Heart right ventricle (tissue), 16 donors: Measurements from ENCODE around the gene ZNF865. TPM values are rescaled to one million over a fixed set of nuclear protein-coding genes. Genes with fewer than 3 reads are reported as not detected.
"Not testable (repeated sequence)": the region's sequence is repeated elsewhere in the genome, so short reads cannot be mapped to it uniquely, and the experiment has no call there.

Source experiments
- ATAC-seq, 8 donors: fragments of 200-7000 bp; cut with Tn5 transposase; one replicate each; pipeline ENCODE4 v1.9.1; 2020; ENCODE audit warnings: mild to moderate bottlenecking in 8 of 8, moderate library complexity in 8 of 8, moderate number of reproducible peaks in 1 of 8
- DNase-seq, 2 donors: peaks; one replicate each; pipeline ENCODE4 v3.0.0-alpha.2; 2020
- H3K27ac ChIP-seq, 10 donors: fragments of 200-600 bp; sonication (generic) in 2 of 10; one replicate each; pipeline versions ENCODE4 v1.5.0 to v1.8.0; 2020 to 2022; ENCODE audit warnings: mild to moderate bottlenecking in 3 of 10
- H3K27me3 ChIP-seq, 7 donors: fragments of 200-600 bp; one replicate each; pipeline ENCODE4 v1.8.0; 2021 to 2022; ENCODE audit warnings: mild to moderate bottlenecking in 2 of 7
- H3K36me3 ChIP-seq, 9 donors: fragments of 200-600 bp; sonication (generic) in 1 of 9; one replicate each; pipeline versions ENCODE4 v1.5.0 to v1.8.0; 2020 to 2022; ENCODE audit warnings: mild to moderate bottlenecking in 2 of 9
- H3K4me1 ChIP-seq, 9 donors: fragments of 200-600 bp; sonication (generic) in 1 of 9; one replicate each; pipeline versions ENCODE4 v1.5.0 to v1.8.0; 2020 to 2022; ENCODE audit warnings: mild to moderate bottlenecking in 4 of 9
- H3K4me3 ChIP-seq, 10 donors: fragments of 200-600 bp; sonication (generic) in 2 of 10; one replicate each; pipeline versions ENCODE4 v1.5.0 to v1.8.0; 2020 to 2022; ENCODE audit warnings: mild to moderate bottlenecking in 7 of 10, moderate library complexity in 2 of 10
- H3K9me3 ChIP-seq, 11 donors: fragments of 200-600 bp in 10 of 11; sonication (generic) in 2 of 11; one replicate each; pipeline versions ENCODE4 v1.5.0 to v1.8.0; 2013 to 2022; ENCODE audit warnings: mild to moderate bottlenecking in 2 of 11, control low read depth in 1 of 11, moderate library complexity in 1 of 11
- WGBS, 2 donors: extraction: QIAGEN DNeasy Blood & Tissue Kit; methylation state at CpG; one replicate each; pipeline ENCODE4 v1.1.7; 2013; ENCODE audit warnings: inconsistent platforms in 1 of 2; 5-methylcytosine and 5-hydroxymethylcytosine counted together
- intact Hi-C, 10 donors: fragments of 100-400 bp; cut with DNase I; formaldehyde crosslinking; loops; one replicate each; pipeline versions ENCODE4 v1.11.1 to v1.14.2; 2022
- polyA plus RNA-seq, 2 donors: library from polyadenylated mRNA; stranded (reverse); fragments of 200-250 nt; gene quantifications; one replicate each; pipeline ENCODE4 v1.2.3, GENCODE V29; 2013
- total RNA-seq, 10 donors: library from RNA; stranded (reverse); fragmentation: NEBNext Ultra II Directional in 3 of 10; extraction: Animal tissue kit (Norgen Biotek cat#: 25700) in 3 of 10; gene quantifications; one replicate each; pipeline versions ENCODE4 v1.2.1 to v1.2.4, GENCODE V29; 2021 to 2023
- TF ChIP-seq, protein P1 (sequence below), 9 donors: fragments of 200-600 bp; sonication (generic) in 2 of 9; IDR thresholded peaks; one replicate each; pipeline versions ENCODE4 v1.5.0 to v1.8.0; 2021 to 2022; ENCODE audit warnings: antibody characterized with exemption in 9 of 9, mild to moderate bottlenecking in 5 of 9, moderate library complexity in 1 of 9
- donor health status: Arrhythmogenic right ventricular cardiomyopathy.
- donor health status: ischemic (EF 13 %, LVEDD 7.1; RV severe dilation, severe dysfunction).
- donor health status: healthy with polysubstance abuse.
- donor health status: DM: no; HTN: yes; CAD: no.
- donor health status: DM: no; HTN: no; CAD: no.
- donor health status: ischemic (EF 25% LVEDD 6.9; RV normal size, moderate dysfunction).
- donor health status: ischemic (EF 25% LVEDD 5.7; RV mildly dilated, moderate dysfunction).
- donor health status: healthy.
- donor health status: DM: yes; HTN: yes; CAD: no.
- donor health status: Ischemic cardiomyopathy.
- donor health status: ischemic (EF 35%, LVEDD 5.7; RV mildly dilated, moderate dysfunction).
- donor health status: nonischemic (EF 11% LVEDD 7.7; RV severe dilation, severe dysfunction).
- donor health status: DM: yes; HTN: yes; CAD: no.
- donor health status: PGD.
- donor health status: ischemic (EF 29% LVEDD 5.4; RV normal size, mild dysfunction).
- donor health status: nonischemic (EF 23%, LVEDD 6.1; RV moderate dilation, normal function).

ZNF865 gene
- total and polyA plus RNA-seq, 12 donors = 11.8 to 26.5 (median 13.7) TPM

DNA sequence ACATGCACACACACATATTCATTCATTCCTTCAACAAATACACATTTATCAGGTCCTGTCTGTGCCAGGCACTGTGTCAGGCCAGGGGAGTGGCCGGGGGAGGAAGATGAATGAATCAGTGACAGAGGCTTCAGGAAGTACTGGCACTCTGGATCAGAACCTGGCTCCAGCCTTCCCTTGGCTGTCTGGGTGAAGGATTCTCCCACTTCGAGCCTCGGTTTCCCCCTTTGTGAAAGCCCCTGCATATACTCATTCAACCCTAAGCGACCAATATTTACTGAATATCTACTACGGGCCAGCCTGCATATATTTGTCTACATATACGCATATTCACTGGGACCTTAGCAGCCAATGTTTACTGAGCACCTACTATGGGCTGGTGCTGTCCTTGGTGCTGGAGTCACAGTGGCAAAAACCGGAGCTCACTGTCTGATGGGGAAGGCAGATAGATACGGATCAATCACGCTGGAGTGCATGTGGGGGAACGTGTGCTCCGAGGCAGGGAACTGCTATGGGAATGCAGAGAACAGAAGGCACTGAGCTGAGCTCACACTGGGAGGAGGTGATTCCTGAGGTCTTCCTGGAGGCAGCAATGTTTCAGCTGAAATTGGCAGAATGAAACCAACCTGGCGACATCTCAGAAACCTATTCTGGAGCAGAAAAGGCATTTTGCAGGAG lies 24.2 kb upstream of the ZNF865 start:
- peak overlapping the region; percentile 94 to 99 (median 96) for H3K27ac ChIP-seq
- WGBS, 2 donors = 34% methylated on average over 12 of the region's 12 CpGs
- peaks cover 0 to 16% (median 0%) of the 10 kb centered on the region in 7 donors for H3K27me3 ChIP-seq
- ATAC-seq (no peak), DNase-seq (no peak)
- peaks cover 4 to 28% (median 22%) of the 10 kb centered on the region in 9 donors for H3K4me1 ChIP-seq
- intact Hi-C loops = loop anchor here in 2 of 10 donors (2.0 to 5.0 kb wide), 3 partner anchors 34 to 64 kb away; no protein-coding TSS in a partner anchor
- peak overlapping the region; percentile 84 to 100 (median 94) for H3K4me3 ChIP-seq
- TF ChIP-seq, protein P1, sequence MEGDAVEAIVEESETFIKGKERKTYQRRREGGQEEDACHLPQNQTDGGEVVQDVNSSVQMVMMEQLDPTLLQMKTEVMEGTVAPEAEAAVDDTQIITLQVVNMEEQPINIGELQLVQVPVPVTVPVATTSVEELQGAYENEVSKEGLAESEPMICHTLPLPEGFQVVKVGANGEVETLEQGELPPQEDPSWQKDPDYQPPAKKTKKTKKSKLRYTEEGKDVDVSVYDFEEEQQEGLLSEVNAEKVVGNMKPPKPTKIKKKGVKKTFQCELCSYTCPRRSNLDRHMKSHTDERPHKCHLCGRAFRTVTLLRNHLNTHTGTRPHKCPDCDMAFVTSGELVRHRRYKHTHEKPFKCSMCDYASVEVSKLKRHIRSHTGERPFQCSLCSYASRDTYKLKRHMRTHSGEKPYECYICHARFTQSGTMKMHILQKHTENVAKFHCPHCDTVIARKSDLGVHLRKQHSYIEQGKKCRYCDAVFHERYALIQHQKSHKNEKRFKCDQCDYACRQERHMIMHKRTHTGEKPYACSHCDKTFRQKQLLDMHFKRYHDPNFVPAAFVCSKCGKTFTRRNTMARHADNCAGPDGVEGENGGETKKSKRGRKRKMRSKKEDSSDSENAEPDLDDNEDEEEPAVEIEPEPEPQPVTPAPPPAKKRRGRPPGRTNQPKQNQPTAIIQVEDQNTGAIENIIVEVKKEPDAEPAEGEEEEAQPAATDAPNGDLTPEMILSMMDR (IDR thresholded peaks at IDR 0.05) = no peak
- no peaks in the 10 kb centered on the region for H3K9me3 ChIP-seq
- peaks cover 0 to 24% (median 7%) of the 10 kb centered on the region in 9 donors for H3K36me3 ChIP-seq

DNA sequence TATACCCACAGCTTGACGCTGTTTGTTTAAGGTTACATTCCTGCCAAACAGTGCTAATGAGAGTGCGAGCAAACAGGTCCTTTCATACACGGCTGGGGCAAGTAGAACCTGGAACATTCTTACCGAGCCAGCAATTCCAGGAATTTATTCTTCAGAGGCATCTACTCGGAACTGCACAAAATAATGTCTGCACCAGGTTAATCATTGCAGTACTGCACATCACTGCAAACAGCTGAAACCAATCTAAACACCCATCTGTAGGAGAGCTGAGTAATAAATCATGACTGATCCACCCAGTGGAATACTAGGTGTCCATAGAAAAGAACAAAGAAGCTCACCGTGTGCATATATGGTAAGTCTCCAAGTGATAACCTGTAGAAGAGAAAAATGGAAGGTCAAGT lies 23.6 kb upstream of the ZNF865 start:
- TF ChIP-seq, protein P1 (IDR thresholded peaks at IDR 0.05) = no peak
- WGBS, 2 donors = 22 to 25% methylated on average over 6 of the region's 6 CpGs
- Histone ChIP-seq H3K27ac (peak overlapping the region in 1 of 10 donors; percentile 4), H3K36me3 (peaks cover 0 to 20% (median 7%) of the 10 kb centered on the region in 9 donors), H3K4me1 (peaks cover 5 to 34% (median 27%) of the 10 kb centered on the region in 9 donors), H3K4me3 (no peak overlapping the region), H3K27me3 (peaks cover 0 to 22% (median 0%) of the 10 kb centered on the region in 7 donors), H3K9me3 (no peaks in the 10 kb centered on the region)
- DNase-seq (no peak), ATAC-seq (no peak)
- intact Hi-C loops = loop anchor here in 2 of 10 donors (2.0 to 5.0 kb wide), 3 partner anchors 35 to 65 kb away; no protein-coding TSS in a partner anchor

DNA sequence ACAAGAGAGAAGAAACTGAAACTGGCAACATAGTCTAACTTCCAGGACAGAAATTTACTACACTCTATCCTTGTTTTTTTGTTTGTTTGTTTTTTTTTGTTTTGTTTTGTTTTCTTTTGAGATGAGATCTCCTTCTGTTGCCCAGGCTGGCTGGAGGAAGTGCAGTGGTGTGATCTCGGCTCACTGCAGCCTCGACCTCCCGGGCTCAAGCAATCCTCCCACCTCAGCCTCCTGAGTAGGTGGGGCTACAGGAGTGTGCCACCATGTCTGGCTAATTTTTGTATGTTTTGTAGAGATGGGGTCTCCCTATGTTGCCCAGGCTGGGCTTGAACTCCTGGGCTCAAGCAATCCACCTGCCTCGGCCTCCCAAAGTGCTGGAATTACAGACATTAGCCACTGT lies 23.2 kb upstream of the ZNF865 start:
- not testable (repeated sequence) for ATAC-seq, DNase-seq, H3K9me3 ChIP-seq, H3K4me3 ChIP-seq, H3K27ac ChIP-seq
- peaks cover 9 to 38% (median 30%) of the 10 kb centered on the region in 9 donors for H3K4me1 ChIP-seq
- intact Hi-C loops = loop anchor here in 1 of 10 donors (5.0 kb wide), 1 partner anchor 65 kb away; no protein-coding TSS in a partner anchor
- H3K36me3 ChIP-seq = peaks cover 0 to 16% (median 7%) of the 10 kb centered on the region in 9 donors
- peaks cover 0 to 24% (median 0%) of the 10 kb centered on the region in 7 donors for H3K27me3 ChIP-seq
- 69 to 71% methylated on average over 4 of the region's 4 CpGs for WGBS, 2 donors

DNA sequence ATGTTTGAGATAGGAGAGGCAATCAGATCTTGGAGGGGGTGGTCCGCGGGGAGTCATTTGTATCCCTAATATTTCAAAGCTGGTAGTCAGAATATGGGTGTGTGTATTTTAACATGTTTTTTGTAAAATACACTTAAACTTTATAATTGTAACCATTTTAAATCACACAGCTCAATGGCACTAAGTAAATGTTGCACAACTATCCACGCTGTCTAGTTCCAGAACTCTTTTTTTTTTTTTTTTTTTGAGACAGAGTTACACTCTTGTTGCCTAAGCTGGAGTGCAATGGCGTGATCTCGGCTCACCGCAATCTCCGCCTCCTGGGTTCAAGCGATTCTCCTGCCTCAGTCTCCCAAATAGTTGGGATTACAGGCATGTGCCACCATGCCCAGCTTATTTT lies 21.6 kb upstream of the ZNF865 start:
- H3K27ac ChIP-seq, DNase-seq, H3K9me3 ChIP-seq, ATAC-seq, H3K4me3 ChIP-seq, H3K36me3 ChIP-seq: not testable (repeated sequence)
- Histone ChIP-seq H3K4me1 (peaks cover 10 to 45% (median 36%) of the 10 kb centered on the region in 9 donors), H3K27me3 (peaks cover 0 to 24% (median 0%) of the 10 kb centered on the region in 7 donors)
- intact Hi-C loops = loop anchor here in 1 of 10 donors (5.0 kb wide), 1 partner anchor 67 kb away; no protein-coding TSS in a partner anchor
- 80 to 88% methylated on average over 8 of the region's 8 CpGs for WGBS, 2 donors

DNA sequence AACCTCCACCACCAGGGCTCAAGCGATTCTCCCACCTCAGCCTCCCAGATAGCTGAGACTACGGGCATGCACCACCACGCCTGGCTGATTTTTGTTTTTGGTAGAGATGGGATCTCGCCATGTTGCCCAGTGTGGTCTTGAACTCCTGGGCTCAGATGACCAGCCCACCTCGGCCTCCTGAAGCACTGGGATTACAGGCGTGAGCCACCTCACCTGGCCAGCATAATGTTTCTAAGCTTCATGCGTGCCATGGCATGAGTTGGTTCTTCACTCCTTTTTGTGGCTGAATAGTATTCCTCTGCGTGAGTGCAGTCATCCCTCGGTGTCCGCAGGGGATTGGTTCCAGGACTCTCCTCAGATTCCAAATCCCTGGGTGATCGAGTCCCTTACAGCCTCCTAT lies 20.6 kb upstream of the ZNF865 start:
- intact Hi-C loops = loop anchor here in 3 of 10 donors (5.0 kb wide), 2 partner anchors 38 to 68 kb away; partner anchors contain the start of gene SBK3 (in 2 of the 3)
- no peaks in the 10 kb centered on the region for H3K36me3 ChIP-seq
- H3K4me1 ChIP-seq = peaks cover 10 to 43% (median 36%) of the 10 kb centered on the region in 9 donors
- peak overlapping the region in 3 of 10 donors; percentile 65 to 84 (median 82) for H3K27ac ChIP-seq
- peaks cover 0 to 24% (median 0%) of the 10 kb centered on the region in 7 donors for H3K27me3 ChIP-seq
- WGBS, 2 donors = 94 to 95% methylated on average over 11 of the region's 11 CpGs
- TF ChIP-seq, protein P1 (IDR thresholded peaks at IDR 0.05) = no peak
- H3K4me3 ChIP-seq = peak overlapping the region in 1 of 10 donors; percentile 50
- H3K9me3 ChIP-seq = no peaks in the 10 kb centered on the region
- DNase-seq = no peak
- ATAC-seq = no peak
